Stimulated activated CD8-positive, alpha-beta memory T cell treated with anti-CD3 and anti-CD28 coated beads, Interleukin-2, amount 100 ng/mL, for 1 hour (primary cell): ENCODE data around the gene TRRAP.

Source experiments
- DNase-seq, 2 donors: peaks; one replicate each; pipeline ENCODE4 v3.0.0-alpha.2; 2020; ENCODE audit warnings: low read depth in 2 of 2

TRRAP gene

GRCh38 chr7:98990356-98990755 lies 112.0 kb downstream of the TRRAP start:
- no peak for DNase-seq

GRCh38 chr7:98991141-98991540 lies 112.8 kb downstream of the TRRAP start:
- DNase-seq = no peak

GRCh38 chr7:98992076-98992475 lies 113.7 kb downstream of the TRRAP start:
- DNase-seq = no peak

- no peak for DNase-seq
Measured at GRCh38 chr7:98993024-98993897, 114.9 kb downstream of the TRRAP start.

- DNase-seq = no peak
Measured at GRCh38 chr7:98994046-98994944, 116.0 kb downstream of the TRRAP start.

GRCh38 chr7:98995111-98995510 lies 116.8 kb downstream of the TRRAP start:
- no peak for DNase-seq

GRCh38 chr7:98995523-98996149 lies 117.3 kb downstream of the TRRAP start:
- no peak for DNase-seq

- no peak for DNase-seq
Measured at GRCh38 chr7:98996150-98996552, 117.8 kb downstream of the TRRAP start.

- no peak for DNase-seq
Measured at GRCh38 chr7:98997846-98998245, 119.5 kb downstream of the TRRAP start.

- no peak for DNase-seq
Measured at GRCh38 chr7:98998821-98999725, 120.7 kb downstream of the TRRAP start.

- no peak for DNase-seq
Measured at GRCh38 chr7:99000196-99000903, 122.0 kb downstream of the TRRAP start.

- DNase-seq = no peak
Measured at GRCh38 chr7:99000904-99001465, 122.7 kb downstream of the TRRAP start.

- DNase-seq = no peak
Measured at GRCh38 chr7:99001482-99002147, 123.3 kb downstream of the TRRAP start.

- no peak for DNase-seq
Measured at GRCh38 chr7:99002148-99002826, 124.0 kb downstream of the TRRAP start.

GRCh38 chr7:99002827-99003212 lies 124.5 kb downstream of the TRRAP start:
- DNase-seq = no peak

GRCh38 chr7:99003419-99003818 lies 125.1 kb downstream of the TRRAP start:
- no peak for DNase-seq

GRCh38 chr7:99004216-99004615 lies 125.9 kb downstream of the TRRAP start:
- no peak for DNase-seq

GRCh38 chr7:99004781-99005500 lies 126.6 kb downstream of the TRRAP start:
- no peak for DNase-seq
